AG04450 (cell line): ENCODE data around the gene VAV1. TPM values are rescaled to one million over a fixed set of nuclear protein-coding genes. Genes with fewer than 3 reads are reported as not detected.
"Not testable (repeated sequence)": the region's sequence is repeated elsewhere in the genome, so short reads cannot be mapped to it uniquely, and the experiment has no call there.

Source experiments
- CTCF ChIA-PET: fragments of 300-600, 350-600 bp; formaldehyde crosslinking; extraction: SDS; loops from one replicate; lab custom pipeline; 2022; ENCODE audit warnings: antibody characterized with exemption, inconsistent platforms; lab: Charles Lee
- POLR2A ChIA-PET: fragments of 350-600 bp; formaldehyde crosslinking; extraction: SDS; loops from one replicate; lab custom pipeline; 2021; ENCODE audit warnings: antibody characterized with exemption, inconsistent platforms; lab: Yijun Ruan, JAX
- DNase-seq: peaks from one replicate; pipeline ENCODE4 v3.0.0-alpha.2; 2011; ENCODE audit warnings: low read depth, low spot score
- H3K27ac ChIP-seq: one replicate; pipeline ENCODE4 v1.5.1; 2012; ENCODE audit warnings: low read depth, low read length, control low read depth
- H3K27me3 ChIP-seq: one replicate; pipeline ENCODE4 v1.6.0; 2012; ENCODE audit warnings: low read length; ENCODE audit not compliant: control insufficient read depth, insufficient read depth
- H3K4me3 ChIP-seq: 2 replicates; pipeline ENCODE4 v1.5.1; 2011; ENCODE audit warnings: mild to moderate bottlenecking, low read depth, low read length, control low read depth
- H3K9me3 ChIP-seq: 2 replicates; pipeline ENCODE4 v1.5.1; 2012; ENCODE audit warnings: low read length; ENCODE audit not compliant: control insufficient read depth, insufficient read depth
- CTCF ChIP-seq: IDR thresholded peaks from 2 replicates; pipeline ENCODE4 v1.5.1; 2011; ENCODE audit warnings: low read depth, low read length, control low read depth, inconsistent platforms
- polyA plus RNA-seq: library from polyadenylated mRNA; depleted of rRNA; stranded (reverse); fragments of >200 nt; gene quantifications from 2 replicates; pipeline ENCODE4 v1.2.3, GENCODE V29; 2011

Gene VAV1
- polyA plus RNA-seq, 1 experiment, result not detected

DNA sequence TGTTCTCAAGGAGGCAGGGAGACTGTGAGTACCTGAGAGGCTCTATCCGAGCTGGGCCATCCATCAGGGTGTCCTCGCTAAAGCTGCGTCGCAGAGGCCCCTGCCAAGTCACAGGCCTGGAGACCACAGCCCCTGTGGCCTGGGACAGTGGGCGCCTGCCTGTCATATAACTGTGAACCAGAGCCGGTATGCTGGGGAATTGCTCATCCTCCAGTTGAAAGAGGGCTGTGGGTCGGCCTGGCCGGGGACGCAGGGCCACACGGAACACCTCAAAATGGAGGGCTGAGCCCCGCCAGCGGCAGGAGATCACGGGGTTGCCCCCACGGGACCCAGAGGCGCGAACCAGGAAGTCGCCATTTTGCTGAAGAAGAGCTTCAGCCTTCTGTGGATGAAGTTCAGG, 11.9 kb upstream of the VAV1 start:
- no peak for DNase-seq
- Histone ChIP-seq H3K27me3 (no peaks in the 10 kb centered on the region), H3K4me3 (no peak overlapping the region), H3K9me3 (peaks cover 5% of the 10 kb centered on the region; the same call in 1 of the 2 replicates), H3K27ac (no peak overlapping the region)
- POLR2A ChIA-PET, result no interaction called here
- TF ChIP-seq CTCF, result no peak
- CTCF ChIA-PET, result no interaction called here

DNA sequence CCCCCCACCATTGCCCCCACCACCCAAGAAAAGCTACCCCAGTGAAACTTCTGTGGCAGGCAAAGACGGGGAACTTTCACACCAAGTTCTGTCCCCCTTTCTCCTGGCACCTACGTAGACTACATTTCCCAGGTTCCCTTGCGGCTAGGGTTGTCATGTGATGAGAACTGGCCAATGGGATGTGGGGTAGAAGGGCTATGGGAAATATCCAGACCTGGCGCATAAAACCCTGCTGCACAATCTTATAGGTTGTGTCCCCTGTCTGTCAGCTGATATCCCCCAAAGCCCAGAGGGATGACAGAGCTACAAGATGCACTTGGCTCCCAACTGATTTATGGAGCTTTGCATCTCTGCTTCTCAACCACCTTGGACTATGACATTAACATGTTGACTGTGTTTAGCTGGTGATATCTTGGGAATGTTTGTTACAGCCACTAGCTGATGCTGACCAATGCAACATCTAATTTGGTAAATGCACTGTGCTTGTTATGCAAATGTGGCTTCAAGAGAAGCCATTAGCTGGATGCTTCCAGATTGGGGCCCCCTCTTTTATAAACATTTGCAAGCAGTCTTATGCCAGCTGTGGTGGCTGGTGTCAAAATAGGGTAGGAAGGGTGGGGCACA, 11.3 kb upstream of the VAV1 start:
- no peak overlapping the region for H3K4me3 ChIP-seq
- DNase-seq, result no peak
- peaks cover 5% of the 10 kb centered on the region; the same call in 1 of the 2 replicates for H3K9me3 ChIP-seq
- H3K27me3 ChIP-seq, result no peaks in the 10 kb centered on the region
- no peak overlapping the region for H3K27ac ChIP-seq
- ChIA-PET POLR2A (no interaction called here), CTCF (no interaction called here)
- no peak for TF ChIP-seq CTCF

DNA sequence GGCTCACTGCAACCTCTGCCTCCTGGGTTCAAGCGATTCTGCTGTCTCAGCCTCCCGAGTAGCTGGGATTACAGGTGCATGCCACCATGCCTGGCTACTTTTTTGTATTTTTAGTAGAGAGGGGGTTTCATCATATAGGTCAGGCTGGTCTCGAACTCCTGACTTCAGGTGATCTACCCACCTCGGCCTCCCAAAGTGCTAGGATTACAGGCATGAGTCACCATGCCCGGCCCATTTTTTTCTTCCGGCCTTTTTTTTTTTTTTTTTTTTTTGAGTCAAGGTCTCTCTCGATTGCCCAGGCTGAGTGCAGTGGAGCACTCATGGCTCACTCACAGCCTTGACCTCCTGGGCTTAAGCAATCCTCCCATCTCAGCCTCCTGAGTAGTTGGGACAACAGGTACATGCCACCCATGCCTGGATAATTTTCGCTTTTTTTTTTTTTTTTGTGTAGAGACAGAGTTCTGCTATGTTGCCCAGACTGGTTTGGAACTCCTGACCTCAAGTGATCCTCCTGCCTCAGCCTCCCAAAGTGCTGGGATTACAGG, 10.2 kb upstream of the VAV1 start:
- H3K27ac ChIP-seq, POLR2A ChIA-PET, H3K27me3 ChIP-seq, DNase-seq, H3K9me3 ChIP-seq, H3K4me3 ChIP-seq: not testable (repeated sequence)
- CTCF ChIA-PET, result interaction anchor here (0.5 kb wide), 1 partner anchor 101 kb away, joined by 4 read pairs; no protein-coding TSS in a partner anchor

- Histone ChIP-seq H3K27me3 (peaks cover 7% of the 10 kb centered on the region), H3K4me3 (no peak overlapping the region), H3K27ac (no peak overlapping the region), H3K9me3 (peaks cover under 1% of the 10 kb centered on the region; the same call in 1 of the 2 replicates)
- no peak for DNase-seq
- CTCF ChIA-PET, result no interaction called here
- no peak for TF ChIP-seq CTCF
- POLR2A ChIA-PET, result no interaction called here
Measured at GRCh38 chr19:6765738-6766356, 6.7 kb upstream of the VAV1 start.

- H3K27me3 ChIP-seq, result peaks cover 7% of the 10 kb centered on the region
- ChIA-PET POLR2A (no interaction called here), CTCF (no interaction called here)
- H3K27ac ChIP-seq, result no peak overlapping the region
- H3K9me3 ChIP-seq, result no peaks in the 10 kb centered on the region; the same call in 1 of the 2 replicates
- no peak overlapping the region; the same call in 1 of the 2 replicates for H3K4me3 ChIP-seq
- DNase-seq, result no peak
- no peak for TF ChIP-seq CTCF
Measured at GRCh38 chr19:6766357-6767080, 6.0 kb upstream of the VAV1 start.
